GM06990 (cell line): ENCODE measurements around the gene SAE1.

ENCODE experiments used
- DNase-seq: peaks from one replicate; pipeline ENCODE4 v3.0.0-alpha.2; 2011; ENCODE audit not compliant: insufficient read length; ENCODE audit errors: extremely low read depth
- H3K27me3 ChIP-seq: replicated peaks from 2 replicates; pipeline ENCODE4 v1.6.0; 2011; ENCODE audit warnings: low read length; ENCODE audit not compliant: control insufficient read depth, insufficient read depth
- H3K36me3 ChIP-seq: 2 replicates; pipeline ENCODE4 v1.5.1; 2011; ENCODE audit warnings: low read length; ENCODE audit not compliant: control insufficient read depth, insufficient read depth
- H3K4me3 ChIP-seq: replicated peaks from 2 replicates; pipeline ENCODE4 v1.5.1; 2011; ENCODE audit warnings: low read depth, mild to moderate bottlenecking, control low read depth, low read length
- TF ChIP-seq, protein P1 (sequence below): IDR thresholded peaks from 2 replicates; pipeline ENCODE4 v1.5.1; 2011; ENCODE audit warnings: low read length, control low read depth, mild to moderate bottlenecking, inconsistent platforms; ENCODE audit not compliant: insufficient read depth, poor library complexity, severe bottlenecking

Gene SAE1

DNA sequence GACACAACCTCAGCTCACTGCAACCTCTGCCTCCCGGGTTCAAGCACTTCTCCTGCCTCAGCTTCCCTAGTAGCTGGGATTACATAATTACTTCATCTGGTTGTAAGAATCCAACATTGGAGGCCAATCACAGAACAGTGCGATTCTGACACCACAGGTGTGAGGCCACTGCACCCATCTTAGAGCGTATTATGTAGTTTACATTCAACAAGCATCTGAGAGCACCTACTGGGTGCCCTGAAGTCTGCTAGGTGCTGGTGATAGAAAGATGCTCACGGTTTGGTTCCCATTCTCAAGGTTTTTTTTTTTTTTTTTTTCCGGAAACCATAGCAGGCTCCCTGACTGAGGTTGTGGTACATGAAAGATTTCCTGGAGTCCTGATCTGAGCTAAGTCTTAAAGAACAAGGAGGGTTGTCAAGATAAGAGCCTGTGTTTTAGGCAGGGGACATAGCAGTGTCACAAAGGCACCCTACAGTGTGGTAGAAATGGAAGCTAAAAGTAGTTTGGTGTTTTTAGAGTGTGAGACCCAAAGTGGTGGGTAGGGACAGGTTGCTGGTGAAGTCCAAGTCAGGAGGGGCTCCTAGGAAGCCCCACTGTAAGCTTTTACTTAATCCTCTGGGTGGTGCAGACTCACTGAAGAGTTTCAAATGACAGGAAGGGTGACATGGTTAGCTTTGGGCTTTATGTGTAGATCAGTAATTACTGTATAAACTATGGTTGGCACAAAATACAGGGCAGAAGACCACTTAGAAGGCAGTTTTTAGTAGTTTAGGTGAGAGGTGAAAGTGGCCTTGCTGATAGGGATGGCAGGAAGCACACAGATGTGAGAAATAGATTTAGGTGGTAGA is 15.2 kb downstream of the SAE1 start:
- Histone ChIP-seq H3K27me3 (no peaks in the 10 kb centered on the region), H3K36me3 (peaks cover 23% of the 10 kb centered on the region), H3K4me3 (no peak overlapping the region)
- DNase-seq = no peak
- TF ChIP-seq, protein P1, sequence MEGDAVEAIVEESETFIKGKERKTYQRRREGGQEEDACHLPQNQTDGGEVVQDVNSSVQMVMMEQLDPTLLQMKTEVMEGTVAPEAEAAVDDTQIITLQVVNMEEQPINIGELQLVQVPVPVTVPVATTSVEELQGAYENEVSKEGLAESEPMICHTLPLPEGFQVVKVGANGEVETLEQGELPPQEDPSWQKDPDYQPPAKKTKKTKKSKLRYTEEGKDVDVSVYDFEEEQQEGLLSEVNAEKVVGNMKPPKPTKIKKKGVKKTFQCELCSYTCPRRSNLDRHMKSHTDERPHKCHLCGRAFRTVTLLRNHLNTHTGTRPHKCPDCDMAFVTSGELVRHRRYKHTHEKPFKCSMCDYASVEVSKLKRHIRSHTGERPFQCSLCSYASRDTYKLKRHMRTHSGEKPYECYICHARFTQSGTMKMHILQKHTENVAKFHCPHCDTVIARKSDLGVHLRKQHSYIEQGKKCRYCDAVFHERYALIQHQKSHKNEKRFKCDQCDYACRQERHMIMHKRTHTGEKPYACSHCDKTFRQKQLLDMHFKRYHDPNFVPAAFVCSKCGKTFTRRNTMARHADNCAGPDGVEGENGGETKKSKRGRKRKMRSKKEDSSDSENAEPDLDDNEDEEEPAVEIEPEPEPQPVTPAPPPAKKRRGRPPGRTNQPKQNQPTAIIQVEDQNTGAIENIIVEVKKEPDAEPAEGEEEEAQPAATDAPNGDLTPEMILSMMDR = no peak

DNA sequence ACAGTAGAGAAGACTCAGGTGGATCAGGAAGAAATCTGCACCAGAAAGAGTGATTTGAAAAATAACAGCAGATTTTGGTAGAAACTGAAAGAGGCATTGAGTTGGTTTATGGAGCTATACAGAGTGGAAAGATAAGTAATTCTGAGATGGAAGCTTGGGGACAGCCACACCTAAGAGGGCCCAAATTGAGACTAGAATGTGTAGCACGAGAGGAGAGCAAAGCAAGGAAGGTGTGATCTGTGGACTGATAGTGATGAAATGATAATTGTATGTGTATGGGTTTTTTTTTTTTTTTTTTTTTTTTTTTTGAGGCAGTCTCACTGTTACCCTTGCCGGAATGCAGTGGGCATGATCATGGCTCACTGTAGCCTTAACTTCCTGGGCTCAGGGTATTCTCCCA is 16.3 kb downstream of the SAE1 start:
- TF ChIP-seq, protein P1 = no peak
- H3K27me3 ChIP-seq = no peaks in the 10 kb centered on the region
- H3K36me3 ChIP-seq = peaks cover 24% of the 10 kb centered on the region
- no peak for DNase-seq
- H3K4me3 ChIP-seq = no peak overlapping the region

DNA sequence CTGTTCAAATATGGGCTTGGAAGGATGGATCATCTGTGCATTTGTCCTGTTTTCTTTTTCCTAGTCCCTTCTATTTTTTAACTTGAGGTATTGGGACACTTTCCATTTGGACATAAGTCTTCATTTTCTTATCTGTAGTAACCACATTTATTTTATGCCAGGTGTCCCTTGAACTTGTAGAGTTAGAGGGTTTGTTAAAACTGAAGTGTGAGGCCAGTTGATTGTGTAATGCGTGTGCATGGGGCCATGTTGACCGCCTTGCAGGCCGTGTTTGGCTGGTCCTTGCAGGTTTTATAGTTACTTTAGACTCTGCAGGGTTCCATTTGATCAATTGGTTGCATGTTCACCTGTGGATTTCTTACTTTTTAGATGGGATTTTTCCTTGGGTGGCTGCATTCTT is 21.0 kb downstream of the SAE1 start:
- DNase-seq = no peak
- no peak overlapping the region for H3K4me3 ChIP-seq
- no peaks in the 10 kb centered on the region for H3K27me3 ChIP-seq
- peaks cover 17% of the 10 kb centered on the region for H3K36me3 ChIP-seq
- TF ChIP-seq, protein P1 = no peak

DNA sequence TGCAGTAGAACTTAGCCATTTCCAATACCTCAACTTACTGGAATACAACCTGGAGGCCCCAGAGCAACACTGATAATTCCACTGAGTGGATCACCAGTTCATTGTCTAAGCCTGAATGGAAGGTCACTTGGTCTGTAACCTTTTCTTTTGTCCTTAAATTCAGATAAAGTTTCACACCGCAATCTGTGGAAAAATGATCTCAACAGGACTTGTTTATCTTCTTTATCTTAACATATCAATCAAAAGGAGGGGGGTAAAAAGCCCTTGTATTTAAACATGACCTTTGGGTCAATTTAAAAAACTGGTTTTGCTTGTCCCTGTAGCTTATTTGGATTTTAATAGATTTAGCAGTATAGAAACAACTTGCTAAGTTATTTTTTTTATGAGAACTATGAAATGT is 21.6 kb downstream of the SAE1 start:
- TF ChIP-seq, protein P1 = no peak
- no peak overlapping the region for H3K4me3 ChIP-seq
- H3K27me3 ChIP-seq = no peaks in the 10 kb centered on the region
- DNase-seq = no peak
- H3K36me3 ChIP-seq = peaks cover 17% of the 10 kb centered on the region

DNA sequence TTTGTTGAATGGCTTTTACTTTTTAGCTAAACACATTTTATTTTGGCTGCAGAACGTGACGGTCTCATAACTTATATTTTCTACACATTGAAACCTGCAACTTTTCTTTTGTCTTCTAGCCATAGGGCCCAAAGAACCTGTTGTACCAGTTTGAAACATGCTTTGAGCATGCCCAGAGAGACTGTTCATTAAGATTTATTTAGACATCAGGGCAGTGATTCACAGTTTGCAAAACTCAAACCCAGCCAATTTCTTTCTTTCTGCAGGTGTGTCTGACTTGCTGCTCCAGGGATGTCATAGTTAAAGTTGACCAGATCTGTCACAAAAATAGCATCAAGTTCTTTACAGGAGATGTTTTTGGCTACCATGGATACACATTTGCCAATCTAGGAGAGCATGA is 22.0 kb downstream of the SAE1 start:
- TF ChIP-seq, protein P1 = no peak
- H3K4me3 ChIP-seq = no peak overlapping the region
- H3K36me3 ChIP-seq = peaks cover 17% of the 10 kb centered on the region
- H3K27me3 ChIP-seq = no peaks in the 10 kb centered on the region
- no peak for DNase-seq
